GM18873 (cell line): ENCODE results near the gene BIK.

Experiments used
- ATAC-seq: cut with Tn5 transposase; IDR thresholded peaks from one replicate; pipeline ENCODE4 v1.9.1; 2021; ENCODE audit warnings: mild to moderate bottlenecking, moderate library complexity, moderate number of reproducible peaks; ENCODE audit not compliant: unreplicated experiment, low FRiP score

Gene BIK, protein sequence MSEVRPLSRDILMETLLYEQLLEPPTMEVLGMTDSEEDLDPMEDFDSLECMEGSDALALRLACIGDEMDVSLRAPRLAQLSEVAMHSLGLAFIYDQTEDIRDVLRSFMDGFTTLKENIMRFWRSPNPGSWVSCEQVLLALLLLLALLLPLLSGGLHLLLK

DNA sequence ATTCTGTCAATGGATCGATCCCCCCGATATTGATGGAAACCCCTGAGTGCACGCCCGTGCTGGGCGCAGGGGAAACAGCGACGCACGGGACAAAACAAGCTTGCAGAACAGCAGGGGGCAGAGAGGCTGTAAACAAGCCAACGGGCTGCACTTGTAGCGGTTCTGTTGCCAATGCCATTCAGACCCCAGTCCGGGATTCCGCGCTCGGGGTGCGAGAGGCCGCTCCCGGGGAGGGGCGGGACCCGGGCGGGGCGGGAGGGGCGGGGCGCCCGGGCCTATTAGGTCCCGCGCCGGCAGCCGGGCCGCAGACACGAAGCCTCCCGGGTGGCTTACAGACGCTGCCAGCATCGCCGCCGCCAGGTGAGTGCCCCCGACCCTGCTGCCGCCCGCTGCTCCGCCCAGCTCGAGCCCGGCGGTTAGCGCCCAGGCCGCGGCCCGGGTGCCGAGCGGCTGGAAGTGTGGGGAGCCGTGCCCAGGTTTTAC, at the start of gene BIK:
TSS of gene BIK (plus strand) at position 307 of the 483 bp plus-strand sequence. CDS start 13,273 bp downstream, outside the sequence.
- ATAC-seq: no peak

DNA sequence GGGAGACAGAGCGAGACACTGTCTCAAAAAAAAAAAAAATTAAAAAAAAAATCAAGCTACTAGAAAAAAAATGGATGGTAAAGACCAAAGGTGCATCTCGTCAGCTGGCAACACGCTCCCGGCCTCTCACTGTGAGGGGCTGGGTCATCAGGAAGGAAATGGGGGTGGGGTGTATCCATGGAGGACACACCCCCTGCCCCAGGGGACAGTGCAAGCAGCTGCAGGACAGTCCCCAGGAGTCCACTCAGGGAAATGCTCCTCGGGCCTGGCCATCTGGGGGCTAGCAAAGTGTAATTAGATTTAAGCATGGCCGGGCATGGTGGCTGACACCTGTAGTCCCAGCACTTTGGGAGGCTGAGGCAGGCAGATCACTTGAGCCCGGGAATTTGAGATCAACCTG, 44.4 kb upstream of the BIK start:
- no peak for ATAC-seq

DNA sequence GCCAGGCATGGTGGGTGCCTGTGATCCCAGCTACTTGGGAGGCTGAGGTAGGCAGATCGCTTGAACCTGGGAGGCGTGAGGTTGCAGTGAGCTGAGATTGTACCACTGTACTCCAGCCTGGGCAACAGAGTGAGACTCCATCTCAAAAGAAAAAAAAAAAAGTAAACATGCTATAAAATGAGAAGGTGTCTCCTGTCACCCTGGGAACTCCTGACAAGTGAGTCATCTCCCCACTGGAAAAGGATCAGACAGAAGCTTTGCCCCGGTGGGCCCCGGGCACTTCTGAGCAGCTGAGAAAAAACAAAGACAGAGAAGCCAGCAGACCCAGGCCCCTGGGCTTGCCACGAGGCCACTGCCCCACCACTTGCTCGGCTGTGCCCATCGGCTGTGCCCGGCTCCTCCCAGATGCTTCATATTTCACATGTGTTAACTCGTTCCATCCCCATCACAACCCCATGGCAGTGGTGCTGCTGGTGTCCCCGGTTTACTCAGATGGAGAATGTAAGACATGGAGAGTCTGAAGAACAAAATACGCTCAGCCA, 43.6 kb upstream of the BIK start:
- ATAC-seq: no peak

DNA sequence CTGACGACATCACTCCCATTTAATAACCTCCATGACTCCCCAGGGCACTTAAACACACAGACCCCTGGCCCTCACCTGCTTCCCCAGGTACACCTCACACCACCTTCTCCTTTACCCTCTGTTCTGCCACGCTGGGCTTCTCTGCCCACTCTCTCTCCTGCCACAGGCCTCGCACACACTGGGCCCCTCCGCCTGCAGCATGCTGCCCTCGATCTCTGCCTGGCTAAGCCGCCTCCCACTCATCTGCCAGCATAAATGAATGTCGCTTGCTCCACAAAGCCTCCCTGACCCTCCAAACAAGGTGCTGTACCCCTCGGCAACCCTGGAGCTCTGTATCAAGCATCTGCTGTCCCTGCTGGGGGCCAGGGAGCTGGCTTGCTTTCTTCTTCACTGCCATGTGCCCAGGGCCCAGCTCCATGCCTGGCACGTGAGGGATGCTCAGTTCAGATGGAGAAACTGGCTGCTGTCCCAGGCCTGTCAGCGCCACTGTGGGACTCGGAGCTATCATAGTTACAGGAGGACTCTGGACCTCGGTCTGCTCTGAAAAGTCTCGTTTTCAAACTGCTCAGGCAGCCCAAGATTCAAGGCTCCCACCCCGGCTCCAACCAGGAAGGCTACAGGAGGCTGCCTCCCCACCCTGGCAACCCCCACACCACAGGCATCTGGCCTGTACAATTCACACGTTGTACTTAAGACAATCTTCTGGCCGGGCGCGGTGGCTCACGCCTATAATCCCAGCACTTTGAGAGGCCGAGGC, 33.3 kb upstream of the BIK start:
- ATAC-seq: no peak

DNA sequence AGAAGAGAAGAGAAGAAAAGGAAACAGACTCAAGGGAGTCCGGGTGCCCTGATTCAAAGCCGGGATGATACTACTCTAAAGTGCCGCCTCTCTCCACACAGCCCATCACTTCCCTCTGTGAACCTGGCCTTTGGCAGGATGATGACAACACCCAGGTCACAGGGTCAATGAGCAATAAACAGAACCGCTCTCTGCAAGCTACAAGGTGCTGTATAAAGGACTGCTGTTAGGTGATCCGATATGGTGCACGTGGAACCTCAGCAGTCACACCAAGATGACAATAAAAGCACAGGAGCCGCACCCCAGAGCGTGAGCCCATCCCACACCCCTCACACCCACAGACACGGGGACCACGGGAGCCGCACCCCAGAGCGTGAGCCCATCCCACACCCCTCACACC, 32.0 kb upstream of the BIK start:
- ATAC-seq: no peak

DNA sequence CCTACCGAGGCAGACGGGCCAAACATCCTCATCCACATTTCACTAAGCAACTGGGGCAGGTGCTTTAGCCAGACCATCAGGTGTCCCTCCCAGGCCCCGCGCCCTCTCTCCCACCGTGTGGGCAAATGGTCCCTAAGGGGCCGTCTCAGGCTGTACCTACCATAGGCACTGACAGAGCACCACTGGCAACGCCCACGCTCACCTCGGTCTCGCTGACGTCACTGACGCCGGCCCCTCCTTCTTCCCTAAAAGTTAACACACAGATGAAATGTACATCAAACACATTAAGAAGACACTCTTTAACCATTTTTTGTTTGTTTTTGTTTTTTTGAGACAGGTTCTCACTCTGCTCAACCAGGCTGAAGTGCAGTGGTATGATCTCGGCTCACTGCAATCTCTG, 30.8 kb upstream of the BIK start:
- no peak for ATAC-seq

DNA sequence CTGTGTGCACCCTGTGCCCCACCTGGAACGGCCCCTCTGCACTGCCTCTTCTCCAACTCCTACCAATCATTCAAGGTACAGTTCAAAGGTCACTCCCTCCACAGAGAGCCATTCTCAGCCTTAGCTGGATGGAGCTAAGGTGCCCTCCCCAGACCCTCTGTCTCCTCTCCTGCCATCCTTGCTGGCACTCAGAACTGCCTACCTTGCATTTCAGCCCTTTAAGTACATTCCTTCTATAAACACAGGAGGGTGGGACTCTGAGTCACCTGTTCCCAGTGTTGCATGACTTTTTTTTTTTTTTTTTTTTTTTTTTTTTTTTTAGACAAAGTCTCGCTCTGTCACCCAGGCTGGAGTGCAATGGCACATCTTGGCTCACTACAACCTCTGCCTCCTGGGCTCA, 29.9 kb upstream of the BIK start:
- ATAC-seq: no peak

DNA sequence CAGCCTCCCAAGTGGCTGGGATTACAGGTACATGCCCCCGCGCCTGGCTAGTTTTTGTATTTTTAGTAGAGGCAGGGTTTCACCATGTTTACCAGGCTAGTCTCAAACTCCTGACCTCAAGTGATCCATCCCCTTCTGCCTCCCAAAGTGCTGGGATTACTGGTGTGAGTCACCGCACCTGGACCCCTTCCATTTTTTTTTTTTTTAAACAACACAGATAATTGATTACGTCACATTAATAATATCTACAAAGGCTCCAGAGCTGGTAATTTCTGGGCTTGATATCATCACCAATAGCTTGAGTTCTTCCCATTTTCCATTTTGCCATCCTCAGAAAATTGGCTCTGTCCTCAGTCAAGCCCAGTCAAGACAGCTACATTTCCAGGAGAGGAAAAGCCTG, 28.6 kb upstream of the BIK start:
- ATAC-seq: no peak

DNA sequence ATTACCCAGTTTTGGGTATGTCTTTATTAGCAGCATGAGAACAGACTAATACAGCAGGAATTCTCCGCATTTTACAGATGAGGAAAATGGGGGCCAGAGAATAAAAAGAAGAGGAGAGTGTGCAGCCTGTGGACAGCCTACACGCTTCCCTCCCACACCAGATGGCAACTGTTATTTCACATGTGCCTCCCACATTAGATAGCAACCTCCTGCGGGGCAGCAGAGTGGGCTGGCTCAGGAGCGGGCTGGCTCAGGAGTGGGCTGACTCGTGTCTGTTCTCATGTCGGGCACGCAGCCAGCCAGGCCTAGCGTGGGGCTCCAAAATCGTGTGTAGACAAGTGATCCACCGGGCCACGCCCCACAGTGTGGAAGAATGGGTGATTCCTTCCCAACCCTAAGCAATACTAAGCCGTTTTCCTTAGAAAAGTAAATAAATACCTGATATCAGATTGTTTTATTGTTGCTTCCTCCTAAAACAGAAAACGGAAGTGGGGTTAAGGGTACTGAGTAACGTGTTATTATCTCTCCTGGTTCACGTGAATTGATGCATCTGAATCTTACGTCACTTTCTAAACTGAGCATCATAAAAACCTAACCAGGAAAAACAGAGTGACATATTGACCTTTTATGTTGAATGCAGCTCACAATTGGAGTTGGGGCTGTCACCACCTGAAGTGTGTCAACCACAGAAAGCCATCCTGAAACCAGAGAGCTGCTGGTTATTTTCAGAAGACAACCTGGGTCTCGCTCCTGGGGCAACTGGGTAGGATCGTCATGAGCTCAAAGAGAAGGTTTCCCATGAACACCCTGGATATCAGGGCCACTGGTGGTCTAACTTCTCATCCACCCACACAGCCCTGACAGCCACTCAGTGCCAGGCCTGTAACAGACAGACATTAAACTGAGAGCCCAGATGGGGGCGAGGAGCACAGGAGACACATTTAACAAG, 24.6 kb upstream of the BIK start:
- no peak for ATAC-seq

DNA sequence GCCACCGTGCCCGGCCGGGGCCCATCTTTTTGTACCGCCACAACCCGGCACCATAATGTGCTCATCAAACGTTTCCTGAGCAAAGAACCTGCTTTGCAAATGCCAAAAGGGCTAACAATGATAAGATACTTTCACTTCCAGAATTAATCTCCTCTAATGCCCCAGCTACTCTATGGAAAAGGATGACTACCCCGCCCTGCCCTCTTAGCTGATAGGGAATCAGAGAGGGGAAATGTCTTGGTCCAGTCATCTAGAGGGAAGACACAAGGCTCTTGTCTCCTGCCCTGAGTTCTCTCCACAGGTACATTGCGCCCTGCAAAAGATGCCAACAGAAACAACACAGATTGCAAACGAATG, 21.9 kb upstream of the BIK start:
- ATAC-seq: no peak

DNA sequence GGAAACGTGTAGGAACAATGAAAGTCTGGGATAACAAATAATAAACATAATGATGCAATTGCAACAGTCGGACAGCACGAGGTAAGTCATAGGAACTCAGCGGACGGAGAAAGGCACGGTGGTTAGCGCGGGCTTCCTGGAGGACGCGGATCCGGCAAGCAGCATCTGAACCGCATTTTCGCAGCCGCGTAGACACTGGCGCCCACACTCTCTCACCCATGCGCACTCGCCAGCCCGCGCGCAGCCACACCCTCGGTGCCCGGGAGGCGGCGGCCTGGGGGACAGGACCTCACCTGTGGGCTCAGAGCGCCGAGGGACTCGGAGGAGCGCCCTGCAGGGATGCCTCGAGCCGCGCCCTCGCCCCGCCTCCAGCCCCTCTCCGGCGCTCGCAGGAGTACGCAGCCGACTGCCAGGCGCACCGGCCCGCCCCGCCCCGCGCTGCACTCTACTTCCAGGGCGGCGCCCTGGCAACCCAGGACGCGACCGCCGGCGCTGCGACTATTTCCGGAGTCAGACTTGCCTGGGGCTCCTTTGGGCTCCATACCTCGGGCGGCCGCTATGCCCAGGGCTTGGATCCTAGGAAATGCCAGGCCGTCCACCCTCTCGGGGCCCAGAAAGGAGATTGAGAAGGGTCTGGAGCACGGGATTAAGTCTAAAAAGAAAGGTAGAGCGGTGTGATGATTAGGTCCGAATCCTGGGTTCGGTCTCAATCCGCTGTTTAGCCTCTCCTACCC, 21.4 kb upstream of the BIK start, which contains the start of gene TTLL1:
TSS of gene TTLL1 (minus strand) at position 408 of the 734 bp plus-strand sequence. CDS start 13,805 bp downstream, outside the sequence.
- ATAC-seq: peak; percentile 72

DNA sequence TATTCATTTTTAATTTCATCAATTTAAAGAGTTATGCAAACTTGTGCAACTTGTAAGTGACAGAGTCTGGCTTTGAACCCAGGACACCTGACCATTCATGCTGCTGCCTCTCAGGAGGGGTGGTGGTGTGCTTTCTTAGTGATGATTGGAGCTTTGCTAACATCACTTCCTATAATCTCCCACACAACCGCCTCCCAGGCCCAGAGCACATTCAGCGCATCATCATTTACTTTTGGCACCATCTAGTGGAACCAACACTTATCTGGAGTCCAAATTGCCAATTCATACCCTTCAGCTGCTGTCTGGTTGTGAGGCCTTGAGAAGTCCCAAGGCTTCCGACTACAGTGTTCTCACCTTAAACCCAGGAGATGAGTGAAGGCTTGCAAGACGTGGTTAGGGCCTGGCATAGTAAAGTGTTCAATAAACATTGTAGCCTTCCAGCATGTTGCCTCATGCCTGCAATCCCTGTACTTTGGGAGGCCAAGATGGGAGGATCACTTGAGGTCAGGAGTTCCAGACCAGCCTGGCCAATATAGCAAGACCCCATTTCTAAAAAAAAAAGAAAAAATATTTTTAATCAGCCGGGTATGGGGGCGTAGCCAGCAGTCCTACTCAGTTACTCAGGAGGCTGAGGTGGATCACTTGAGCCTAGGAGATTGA, 20.3 kb upstream of the BIK start:
- ATAC-seq: no peak

DNA sequence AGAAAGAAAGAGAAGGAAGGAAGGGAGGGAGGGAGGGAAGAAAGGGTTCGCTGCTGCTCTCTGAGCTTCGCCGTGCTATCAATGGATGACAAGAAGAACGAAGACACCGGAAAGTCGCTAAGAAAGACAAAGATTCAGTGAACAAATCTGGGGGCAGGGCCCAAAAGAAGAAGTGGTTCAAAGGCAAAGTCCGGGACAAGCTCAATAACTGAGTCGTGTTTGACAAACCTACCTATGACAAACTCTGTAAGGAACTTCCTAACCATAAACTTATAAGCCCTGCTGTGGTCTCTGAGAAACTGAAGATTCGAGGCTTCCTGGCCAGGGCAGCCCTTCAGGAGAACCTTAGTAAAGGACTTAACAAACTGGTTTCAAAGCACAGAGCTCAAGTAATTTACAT, 18.5 kb upstream of the BIK start:
- ATAC-seq: no peak

DNA sequence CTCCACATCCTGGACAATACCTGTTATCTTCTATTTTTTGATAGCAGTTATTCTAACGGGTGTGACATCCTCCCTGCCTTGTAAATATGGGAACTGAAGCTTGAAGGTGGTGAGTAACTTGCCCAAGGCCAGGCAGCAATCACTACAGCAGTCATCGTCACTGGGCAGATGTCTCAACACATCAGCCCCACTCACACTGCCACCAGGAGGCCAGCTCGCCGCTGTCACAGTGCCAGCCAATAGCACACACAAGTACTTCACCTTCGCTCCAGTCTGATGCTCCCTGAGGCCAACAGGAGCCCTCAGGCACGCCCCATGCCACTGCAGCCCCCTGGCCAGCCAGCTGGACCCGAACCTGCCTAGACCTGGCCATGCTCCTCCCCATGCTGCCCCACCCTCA, 16.5 kb upstream of the BIK start:
- no peak for ATAC-seq

DNA sequence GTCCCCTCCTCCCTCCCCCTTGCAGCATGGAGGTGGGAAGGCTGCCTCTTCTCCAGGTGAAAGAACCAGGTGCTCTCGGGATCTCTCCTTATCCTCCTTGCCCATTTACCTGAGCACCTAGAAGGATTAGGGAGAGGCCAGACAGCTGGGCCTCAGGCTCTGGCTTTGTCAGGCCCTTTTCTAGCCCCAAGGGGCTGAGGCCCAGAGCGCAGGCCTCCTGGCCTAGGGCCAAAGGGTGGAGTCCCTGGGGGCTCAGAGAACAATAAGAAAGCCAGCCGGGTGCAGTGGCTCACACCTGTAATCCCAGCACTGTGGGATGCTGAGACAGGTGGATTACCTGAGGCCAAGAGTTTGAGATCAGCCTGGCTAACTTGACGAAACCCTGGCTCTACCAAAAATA, 16.0 kb upstream of the BIK start:
- no peak for ATAC-seq

DNA sequence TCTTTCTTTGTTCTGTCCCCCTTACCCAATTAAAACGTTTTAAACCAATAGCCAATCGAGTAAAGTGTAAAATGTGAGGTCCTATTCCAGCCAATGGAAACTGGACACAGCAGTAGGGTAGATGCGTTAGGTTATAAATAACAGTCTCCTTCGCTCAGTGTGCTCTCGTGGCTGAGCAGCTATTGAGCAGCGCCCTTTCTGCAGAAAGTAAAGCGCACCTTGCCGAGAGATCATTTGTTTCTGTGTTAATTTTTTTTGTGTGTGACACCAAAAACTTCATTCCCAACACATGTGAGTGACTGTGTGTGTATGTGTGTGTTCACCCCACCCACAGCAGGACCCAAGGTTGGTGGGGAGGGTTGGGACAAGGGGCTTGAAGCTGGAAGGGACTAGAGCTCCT, 14.1 kb upstream of the BIK start:
- no peak for ATAC-seq

DNA sequence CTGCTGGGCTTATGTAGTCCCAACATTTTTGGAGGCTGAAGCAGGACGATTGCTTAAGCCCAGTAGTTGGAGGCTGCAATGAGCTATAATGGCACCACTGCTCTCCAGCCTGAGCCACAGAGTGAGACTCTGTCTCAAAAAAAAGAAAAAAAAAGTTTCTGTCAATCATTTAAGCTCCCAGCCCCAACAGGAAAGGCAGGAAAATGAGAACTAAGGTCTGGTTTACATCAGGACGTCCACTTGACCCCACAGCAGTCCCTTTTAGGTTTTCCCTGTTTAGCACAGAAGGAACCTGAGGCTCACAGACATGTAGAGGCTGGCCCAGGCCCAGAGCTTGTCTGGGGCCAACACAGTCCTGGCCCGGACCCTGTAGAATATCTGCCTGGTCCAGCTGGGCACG, 12.2 kb upstream of the BIK start:
- ATAC-seq: no peak

DNA sequence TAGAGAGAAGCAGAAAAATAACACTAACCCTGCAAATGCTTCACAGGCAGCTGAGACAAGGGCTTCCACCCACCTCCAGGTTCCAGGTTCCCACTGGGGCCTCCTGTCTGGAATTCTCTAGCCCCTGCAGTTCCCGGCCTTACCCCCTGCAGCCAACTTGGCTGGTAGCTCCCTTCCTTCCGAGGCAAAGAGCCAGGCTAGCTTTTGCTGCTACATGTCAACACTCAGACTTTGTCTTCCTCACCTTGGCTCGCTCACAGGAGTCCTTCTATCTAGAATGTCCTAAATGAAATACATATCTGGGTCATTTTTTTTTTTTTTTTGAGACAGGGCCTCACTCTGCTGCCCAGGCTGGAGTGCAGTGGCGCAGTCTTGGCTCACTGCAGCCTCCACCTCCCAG, 11.5 kb upstream of the BIK start:
- no peak for ATAC-seq

DNA sequence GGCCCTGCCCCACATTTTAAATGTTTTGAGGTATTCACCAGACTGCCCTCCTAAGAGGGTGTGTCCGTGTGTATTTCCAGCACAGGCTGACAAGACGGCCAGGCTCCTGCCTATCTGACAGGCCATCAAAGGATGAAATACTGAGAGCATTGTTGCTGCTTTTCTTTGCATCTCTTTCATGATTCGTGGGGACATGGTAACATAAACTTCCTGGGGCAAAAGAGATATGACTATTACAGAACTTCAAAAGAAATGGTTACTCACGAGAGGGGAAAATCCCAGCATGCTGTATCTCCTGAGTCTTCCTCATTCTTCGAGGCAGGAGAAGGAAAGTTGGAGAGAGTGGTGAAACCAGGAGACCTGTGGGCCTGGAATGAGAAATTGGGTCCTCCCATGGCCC, 10.3 kb upstream of the BIK start:
- ATAC-seq: no peak

DNA sequence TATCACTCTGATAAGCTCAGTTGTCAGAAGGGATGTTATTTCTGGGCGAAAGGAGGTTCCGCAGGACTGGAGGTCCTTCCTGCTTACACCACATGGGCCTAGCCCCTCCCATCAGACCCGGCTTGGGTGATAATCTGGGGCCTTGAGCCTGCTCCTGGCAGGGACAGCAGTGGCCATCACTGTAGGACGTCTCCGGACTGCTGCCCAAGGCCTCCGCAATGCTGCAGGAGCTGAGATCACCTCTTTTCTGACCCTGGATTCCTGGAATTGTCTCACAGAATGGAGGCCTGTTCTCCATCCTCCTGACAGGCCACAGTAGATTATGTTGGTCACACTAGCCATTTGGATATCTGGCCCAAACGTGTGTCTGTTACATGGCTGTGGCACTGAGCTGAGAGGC, 9.2 kb upstream of the BIK start:
- no peak for ATAC-seq
